ENCODE measurements around the gene DDO.
"Not testable (repeated sequence)": the region's sequence is repeated elsewhere in the genome, so short reads cannot be mapped to it uniquely, and the experiment has no call there.

DDO gene, protein sequence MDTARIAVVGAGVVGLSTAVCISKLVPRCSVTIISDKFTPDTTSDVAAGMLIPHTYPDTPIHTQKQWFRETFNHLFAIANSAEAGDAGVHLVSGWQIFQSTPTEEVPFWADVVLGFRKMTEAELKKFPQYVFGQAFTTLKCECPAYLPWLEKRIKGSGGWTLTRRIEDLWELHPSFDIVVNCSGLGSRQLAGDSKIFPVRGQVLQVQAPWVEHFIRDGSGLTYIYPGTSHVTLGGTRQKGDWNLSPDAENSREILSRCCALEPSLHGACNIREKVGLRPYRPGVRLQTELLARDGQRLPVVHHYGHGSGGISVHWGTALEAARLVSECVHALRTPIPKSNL

DNA sequence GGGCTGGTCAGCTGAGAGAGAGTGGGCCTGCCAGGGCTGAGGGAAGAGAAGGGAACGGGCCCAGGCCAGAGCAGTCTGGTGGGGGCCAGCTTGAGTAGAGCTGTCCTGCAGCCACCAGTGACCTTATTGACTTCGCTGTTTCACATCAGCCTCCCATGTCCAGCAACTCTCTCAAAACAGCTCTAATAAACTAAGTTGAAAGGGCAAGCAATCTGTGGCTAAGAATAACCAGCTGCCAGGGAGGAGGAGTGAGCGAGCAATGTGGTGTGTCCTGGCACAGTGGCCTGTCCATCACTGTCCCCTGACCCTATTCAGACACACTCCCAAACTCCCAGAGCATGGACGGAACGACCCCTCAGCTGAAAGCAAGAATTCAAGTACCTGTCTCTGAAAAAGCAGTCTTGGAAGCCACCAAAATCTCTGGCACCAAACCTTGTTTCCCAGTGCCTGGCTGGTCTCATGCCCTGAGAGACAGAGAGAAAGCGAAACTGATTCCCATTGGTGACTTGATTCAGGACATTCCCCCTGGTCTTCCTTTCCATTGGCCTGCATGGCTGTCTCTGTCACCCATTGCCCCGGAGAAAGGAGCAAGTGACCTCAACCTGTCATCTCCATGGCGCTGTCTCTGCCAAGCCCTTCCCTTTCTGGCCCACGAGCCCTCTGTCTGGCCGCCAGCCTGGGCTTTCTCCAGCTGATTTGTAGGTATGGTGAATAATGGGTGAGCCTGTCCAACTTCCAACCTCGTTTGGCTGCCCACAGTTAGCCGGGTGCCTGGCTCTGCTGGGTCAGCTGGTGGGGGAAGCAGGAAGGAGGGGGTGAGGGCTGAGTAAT, at the start of gene DDO:
Gene DDO (minus strand): TSS at position 490 of the 831 bp plus-strand sequence. CDS start 2,113 bp downstream, outside the sequence.
- peak within 1 kb of the TSS in 6 of 21 experiments; percentile 4 to 66 (median 46) for H3K27ac ChIP-seq
- peak within 1 kb of the TSS in 6 of 7 experiments; percentile 4 to 29 (median 8) for H3K4me3 ChIP-seq

DNA sequence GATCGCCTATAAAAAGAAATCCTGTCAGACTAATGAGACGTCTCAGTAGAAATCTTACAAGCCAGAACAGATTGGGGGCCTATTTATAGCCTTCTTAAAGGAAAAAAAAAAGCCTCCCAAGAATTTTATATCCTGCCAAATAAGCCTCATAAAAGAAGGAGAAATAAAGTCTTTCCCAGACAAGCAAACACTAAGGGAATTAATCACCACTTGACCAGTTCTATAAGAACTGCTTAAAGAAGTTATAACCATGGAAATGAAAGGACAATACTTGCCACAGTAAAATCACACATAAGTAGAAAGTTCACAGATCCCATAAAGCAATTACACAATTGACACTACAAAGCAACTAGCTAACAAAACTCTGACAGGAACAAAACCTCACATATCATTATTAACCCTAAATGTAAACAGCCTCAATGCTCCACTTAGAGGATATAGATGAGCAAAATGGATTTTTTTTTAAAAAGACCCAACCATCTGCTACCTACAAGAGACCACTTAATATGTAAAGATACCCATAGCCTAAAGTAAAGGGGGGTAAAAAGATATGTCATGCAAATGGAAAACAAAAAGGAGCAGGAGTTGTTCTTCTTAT, 47.6 kb upstream of the DDO start:
- no peak overlapping the region for H3K27ac ChIP-seq
- no peak overlapping the region for H3K4me3 ChIP-seq

DNA sequence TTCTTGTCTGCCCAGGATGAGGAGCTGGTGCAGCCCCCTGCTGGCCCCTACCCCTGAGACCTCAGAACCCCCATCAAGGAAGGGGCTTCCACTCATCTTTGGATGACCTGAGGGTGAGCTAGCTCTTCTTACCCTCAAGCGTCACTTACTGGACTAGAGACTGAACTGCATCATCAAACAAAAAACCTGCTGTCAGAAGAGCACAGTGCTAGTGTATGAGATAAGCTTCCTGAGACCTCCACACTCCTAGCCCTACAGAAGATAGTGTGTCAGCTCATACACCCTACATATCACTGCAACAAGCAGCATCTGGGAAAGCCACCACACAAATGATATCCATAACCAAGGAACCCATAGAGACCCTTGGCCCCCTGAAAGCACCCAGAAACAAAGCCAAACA, 46.0 kb upstream of the DDO start:
- Histone ChIP-seq H3K4me3 (no peak overlapping the region), H3K27ac (no peak overlapping the region)

DNA sequence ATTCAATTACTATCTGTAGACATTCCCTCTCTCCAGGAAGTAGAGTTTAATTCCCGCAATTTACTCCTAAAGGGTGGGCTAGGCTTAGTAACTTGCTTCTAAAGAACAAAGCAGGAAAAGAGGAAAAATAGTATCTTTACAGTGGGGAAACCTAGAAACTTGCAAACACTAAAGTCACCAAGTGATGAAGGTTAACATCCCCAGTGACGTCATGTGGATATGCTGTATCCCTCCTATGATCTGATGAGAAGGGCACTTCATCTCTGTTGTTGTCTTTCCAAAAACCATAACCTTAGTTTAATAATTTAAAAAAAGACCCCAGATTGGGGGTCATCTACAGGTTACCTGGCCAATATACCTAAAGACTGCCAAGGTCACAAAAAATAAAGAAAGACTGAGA, 43.8 kb upstream of the DDO start:
- Histone ChIP-seq H3K27ac (no peak overlapping the region), H3K4me3 (no peak overlapping the region)

DNA sequence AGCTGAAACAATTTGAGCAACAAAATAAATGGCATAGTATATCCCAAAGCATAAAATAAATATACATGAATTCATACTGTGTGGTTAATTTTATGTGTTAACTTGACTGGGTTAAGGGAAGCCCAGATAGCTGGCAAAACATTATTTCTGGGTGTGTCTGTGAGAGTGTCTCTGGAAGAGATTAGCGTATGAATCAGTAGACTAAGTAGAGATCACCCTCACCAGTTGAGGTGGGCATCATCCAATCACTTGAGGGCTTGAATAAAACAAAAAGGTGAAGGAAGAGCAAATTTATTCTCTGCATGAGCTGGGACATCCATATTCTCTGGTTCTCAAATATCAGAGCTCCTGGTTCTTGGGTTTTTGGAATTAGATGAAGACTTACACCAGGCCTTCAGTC, 43.1 kb upstream of the DDO start:
- Histone ChIP-seq H3K27ac (no peak overlapping the region), H3K4me3 (no peak overlapping the region)

DNA sequence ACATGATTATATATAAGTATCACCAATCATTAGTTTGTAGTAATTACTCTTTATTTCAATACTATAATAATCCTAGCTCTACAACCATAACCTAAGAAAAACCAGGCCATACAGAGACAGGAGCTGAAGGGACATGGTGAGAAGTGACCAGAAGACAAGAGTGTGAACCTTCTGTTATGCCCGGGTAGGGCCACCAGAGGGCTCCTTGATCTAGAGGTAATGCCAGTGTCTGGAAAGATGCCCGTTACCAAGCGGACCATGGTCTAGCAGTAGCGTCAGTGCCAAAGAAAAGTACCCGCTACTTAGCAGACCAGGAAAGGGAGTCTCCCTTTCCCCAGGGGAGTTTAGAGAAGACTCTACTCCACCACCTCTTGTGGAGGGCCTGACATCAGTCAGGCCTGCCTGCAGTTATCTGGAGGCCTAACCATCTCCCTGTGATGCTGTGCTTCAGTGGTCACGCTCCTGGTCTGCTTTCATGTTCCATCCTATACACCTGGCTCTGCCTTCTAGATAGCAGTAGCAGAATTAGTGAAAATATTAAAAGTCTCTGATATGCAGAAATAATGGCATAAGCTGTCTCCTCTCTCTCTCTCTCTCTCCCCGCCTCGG, 42.3 kb upstream of the DDO start:
- H3K4me3 ChIP-seq = not testable (repeated sequence)

DNA sequence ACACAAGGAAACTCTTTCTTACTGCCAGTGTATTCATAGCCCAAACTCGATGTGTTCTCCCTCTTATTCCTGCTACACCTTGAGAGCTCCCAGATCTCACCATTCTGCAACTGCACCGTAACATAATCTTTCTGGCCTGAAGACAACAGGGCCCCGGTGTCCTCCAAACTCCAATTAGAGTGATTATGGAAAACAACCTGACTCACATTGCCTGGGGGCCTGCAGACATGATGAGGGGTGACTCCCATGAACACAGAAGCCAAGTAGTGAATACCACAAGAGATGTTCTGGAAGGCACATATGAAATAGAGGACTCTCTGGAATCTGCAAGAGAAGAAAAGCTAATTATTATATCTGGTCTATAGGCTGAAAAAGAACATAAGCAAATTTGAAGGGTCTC, 41.3 kb upstream of the DDO start:
- Histone ChIP-seq H3K27ac (no peak overlapping the region), H3K4me3 (no peak overlapping the region)

More for the DNA sequence above, 42.3 kb upstream of the DDO start:
- H3K27ac ChIP-seq = not testable (repeated sequence)

DNA sequence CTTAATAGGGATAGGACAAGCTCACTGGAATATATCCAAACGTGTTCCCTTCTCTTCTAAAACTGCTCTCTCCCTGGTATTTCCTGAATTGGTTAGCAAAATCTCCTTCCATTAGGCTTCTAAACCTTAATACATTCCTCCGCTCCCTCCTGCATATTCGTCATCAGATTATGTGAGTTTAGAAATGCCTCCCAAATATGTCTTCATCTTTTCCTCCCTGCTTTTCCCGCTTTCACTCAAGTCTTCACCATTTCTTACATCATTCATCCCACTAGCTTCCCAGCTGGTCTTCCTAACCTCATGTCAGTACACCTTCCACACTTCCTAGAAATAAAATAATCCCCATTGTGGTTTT, 34.1 kb upstream of the DDO start:
- no peak overlapping the region for H3K4me3 ChIP-seq
- no peak overlapping the region for H3K27ac ChIP-seq

DNA sequence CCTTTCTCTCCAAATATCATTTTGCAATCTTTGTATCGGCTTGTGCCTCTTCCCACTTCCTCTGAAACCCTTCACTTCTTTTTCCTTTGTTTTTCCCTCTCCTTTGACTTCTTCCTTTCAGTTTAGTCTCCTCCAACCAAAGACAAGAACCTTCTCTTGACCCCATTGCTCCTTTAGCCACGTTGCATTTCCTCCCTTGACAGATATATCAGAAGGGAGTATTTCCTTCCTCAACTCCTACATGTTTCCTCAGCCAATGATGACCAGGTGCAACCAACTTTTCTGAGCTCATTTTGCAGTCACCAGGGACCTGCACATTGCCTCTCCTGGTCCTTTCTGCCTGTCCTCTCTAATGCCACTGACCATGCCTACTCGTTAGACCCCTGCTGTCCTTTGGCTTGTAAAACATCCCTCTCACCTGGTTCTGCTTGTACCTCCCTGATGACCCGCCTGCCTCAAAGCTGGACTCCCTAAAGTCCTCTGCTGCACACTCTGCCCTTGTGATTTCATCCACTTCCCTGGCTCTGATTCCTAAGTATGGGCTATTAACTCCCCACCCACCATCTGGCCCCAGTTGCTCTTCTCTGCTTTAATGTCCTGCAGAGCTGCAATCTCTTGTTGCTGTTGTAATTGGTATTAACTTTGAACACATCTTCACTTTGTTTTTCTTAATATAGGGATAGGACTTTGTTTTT, 33.6 kb upstream of the DDO start:
- Histone ChIP-seq H3K4me3 (no peak overlapping the region), H3K27ac (no peak overlapping the region)

DNA sequence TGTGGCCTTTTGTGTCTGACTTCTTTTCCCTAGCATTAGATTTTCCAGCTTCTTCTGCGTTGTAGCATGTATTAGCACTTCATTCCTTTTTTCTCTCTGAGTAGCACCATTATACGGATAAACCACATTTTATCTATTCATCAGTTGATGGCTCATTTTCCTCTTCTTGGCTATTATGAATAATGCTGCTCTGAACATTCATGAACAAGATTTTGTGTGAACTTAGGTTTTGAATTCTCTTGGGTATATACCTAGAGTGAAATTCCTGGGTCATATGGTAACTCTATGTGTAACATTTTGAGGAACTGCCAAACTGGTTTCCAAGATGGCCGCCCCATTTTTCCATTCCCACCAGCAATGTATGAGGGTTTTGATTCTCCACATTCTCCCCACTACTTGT, 32.4 kb upstream of the DDO start:
- no peak overlapping the region for H3K27ac ChIP-seq
- no peak overlapping the region for H3K4me3 ChIP-seq

DNA sequence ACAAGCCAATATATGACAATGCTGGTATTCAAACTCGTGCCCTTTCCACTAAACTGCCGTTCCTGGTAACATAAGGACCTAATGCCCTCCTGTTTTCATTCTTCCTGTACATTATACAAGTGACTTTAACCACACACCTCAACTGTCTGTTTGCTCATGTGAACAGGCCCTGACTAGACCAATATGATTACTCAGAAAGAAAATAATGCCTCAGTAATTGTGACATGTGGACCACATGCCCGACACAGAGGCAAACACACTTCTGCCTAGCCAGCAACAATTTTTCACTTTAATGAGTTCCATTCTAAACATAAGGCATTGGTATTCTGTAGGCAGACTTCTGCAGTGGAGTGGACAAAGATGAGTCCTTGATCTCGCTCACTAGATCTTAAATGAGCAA, 31.0 kb upstream of the DDO start:
- no peak overlapping the region for H3K4me3 ChIP-seq
- H3K27ac ChIP-seq = peak overlapping the region in 1 of 21 experiments; percentile 33

DNA sequence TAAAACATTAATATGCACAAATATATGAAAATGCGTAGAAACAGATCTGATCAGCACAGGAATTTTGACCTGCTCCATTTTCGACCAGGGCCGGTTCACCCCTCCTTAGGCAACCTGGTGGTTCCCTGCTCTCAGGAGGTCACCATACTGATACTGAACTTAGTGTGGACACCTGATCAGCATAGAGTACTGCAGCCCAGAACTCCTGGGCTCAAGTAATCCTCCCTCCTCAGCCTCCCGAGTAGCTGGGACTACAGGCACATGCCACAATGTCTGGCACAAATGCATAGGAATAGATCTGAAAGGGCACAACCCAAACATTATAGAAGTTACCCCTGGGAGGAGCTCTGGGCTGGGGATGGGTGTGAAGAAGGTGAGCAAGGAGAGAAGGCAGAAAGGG, 24.7 kb upstream of the DDO start:
- Histone ChIP-seq H3K4me3 (no peak overlapping the region), H3K27ac (no peak overlapping the region)

DNA sequence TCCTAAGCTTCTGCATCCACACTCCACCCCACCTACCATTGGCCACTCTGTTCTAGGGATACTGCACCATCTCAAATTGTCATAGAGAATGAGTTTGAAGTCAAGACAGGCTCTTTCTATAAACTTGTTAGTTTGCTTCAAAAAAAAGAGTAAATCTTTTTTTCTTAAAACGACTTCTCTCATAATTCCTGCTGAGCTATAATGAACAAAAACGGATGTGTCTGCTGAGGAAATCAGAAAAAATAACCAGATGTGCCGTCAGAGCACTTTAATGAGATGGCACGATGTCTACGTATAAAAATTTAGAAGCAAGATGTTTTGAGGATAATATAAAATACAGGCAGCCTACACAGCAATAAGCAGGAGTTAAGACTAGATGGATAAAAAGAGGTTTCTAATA, 24.0 kb upstream of the DDO start:
- no peak overlapping the region for H3K4me3 ChIP-seq
- H3K27ac ChIP-seq = no peak overlapping the region

DNA sequence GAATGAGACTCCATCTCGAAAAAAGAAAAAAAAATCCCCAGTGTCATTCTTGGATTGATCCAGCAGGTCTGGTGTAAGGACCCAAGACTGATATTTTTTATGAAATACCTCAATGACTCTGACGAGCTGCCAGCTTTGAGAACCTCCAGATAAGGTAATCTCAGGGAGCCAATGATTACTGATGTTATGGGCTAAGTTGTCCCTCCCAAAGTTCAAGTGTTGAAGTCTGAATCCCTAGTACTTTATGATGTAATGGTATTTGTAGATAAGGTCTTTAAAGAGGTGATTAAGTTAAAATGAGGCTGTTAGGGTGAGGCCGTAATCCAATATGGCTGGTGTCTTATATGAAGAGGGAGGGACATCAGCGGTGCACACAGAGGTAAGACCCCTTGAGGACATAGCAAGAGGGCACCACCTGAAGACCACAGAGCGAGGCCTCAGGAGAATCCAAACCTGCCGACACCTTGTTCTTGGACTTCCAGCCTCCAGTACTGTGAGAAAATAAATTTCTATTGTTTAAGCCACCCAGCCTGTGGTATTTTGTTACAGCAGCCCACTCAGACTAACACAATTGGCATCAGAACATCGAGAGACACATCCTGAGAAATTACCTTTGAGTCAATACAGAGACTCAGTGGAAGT, 19.7 kb upstream of the DDO start:
- Histone ChIP-seq H3K27ac (no peak overlapping the region), H3K4me3 (no peak overlapping the region)

DNA sequence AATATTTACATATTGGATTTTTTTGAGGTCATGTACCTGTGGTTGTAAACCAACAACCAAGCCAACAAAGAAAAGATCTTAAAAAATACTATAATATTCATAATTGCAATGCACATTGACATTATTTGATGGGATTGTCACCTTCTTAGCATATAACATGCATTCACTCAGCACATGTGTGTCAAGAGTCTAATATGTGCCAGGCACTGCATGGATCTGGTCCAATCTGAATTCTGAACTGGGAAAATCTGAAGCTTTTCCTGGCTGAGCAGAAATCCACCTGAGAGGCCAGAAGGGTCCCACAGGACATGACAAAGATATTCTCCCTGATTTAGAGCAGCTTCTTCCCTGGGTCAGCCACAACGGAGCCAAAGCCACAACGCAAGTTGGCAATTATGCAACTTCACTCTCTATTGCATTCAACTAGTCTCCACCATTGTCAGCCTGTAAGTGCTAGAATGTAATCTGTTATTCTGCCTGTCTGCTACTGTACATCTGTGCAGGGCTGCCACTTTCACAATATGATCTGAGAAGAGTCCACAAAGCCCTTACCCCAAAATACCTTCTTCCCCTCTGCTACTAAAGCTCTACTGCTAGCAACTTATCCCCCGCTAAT, 17.0 kb upstream of the DDO start:
- no peak overlapping the region for H3K27ac ChIP-seq
- no peak overlapping the region for H3K4me3 ChIP-seq

DNA sequence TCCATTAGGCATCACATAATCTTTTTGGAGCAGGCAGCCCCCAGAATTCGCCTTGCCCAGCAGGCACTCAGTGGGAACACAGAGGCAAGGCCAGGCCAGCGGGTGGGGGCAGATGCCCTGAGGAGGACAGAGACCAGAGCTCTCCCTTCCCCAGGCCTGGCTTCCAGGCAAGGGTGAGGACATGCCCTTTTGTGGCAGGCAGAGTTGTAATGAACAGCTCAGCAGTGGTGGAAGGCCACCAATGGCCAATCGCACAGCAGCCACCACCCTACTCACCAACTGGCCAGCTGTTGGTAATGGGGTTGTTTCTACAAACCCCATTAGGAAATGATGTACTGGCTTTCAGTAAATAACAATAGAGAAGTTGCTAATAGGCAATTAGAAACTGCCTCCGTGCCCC, 15.4 kb upstream of the DDO start:
- H3K4me3 ChIP-seq = no peak overlapping the region
- H3K27ac ChIP-seq = no peak overlapping the region

DNA sequence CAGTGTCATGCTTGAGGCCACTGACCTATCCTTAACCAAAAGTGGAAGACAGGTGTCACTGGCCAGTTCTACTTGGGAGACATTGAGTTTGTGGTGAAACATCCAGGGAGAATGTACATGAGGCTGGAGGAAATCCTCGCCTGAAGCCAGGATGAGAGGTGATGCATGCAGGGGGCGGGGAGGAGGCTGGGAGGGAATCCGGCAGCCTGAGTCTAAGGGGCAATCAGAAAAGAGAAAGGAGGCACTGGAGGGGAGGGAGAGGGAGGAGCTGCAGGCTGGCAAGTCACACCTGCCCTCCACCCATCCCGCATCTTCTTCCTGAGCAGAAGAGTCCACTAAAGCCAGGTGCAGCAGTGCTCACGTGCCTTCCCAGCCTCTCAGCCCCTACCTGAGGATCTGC, 14.9 kb upstream of the DDO start:
- Histone ChIP-seq H3K4me3 (no peak overlapping the region), H3K27ac (no peak overlapping the region)

DNA sequence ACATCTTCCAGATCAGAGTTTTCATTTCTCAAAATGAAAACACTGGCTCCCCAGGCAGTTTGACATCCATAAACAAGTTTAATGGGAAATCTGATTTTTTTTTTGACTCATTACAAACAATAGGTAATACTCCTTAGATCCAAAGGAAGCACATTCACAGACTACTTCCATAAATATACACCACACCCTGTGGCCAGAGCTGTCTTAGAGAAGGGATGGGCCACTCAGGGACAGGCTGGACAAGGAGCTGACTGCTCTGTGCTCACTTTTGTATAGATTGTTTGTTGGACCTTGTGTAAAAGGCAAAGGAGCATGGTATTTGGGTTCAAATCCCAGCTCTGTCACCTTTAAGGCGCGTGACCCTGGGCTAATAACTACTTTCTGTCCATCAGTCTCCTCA, 12.8 kb upstream of the DDO start:
- no peak overlapping the region for H3K27ac ChIP-seq
- H3K4me3 ChIP-seq = no peak overlapping the region

DNA sequence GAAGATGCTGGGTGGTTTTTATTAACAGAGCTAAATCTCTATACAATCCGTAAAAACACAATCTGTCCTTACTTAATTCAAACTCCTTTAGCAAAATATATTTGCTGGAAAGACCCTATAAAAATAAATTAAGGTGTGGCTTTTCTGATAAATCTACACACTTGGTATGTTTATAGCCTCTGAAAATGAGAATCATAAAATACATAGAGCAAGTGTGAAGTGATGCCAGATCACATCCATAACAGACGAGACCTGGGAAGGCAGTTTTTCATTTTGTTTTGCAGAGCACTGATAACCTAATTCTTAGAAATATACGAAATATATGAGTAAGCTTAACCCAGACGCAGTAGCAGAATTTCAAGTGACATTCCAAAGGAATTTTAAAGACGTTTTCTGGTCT, 10.4 kb upstream of the DDO start:
- H3K4me3 ChIP-seq = no peak overlapping the region
- H3K27ac ChIP-seq = no peak overlapping the region

Measured in skin epidermis (tissue), 12 donors.